ENCODE results near the gene PSME3IP1.

- TF ChIP-seq ZFP41 (tag by site-specific recombination; IDR thresholded peaks at IDR 0.05; ENCODE audit: borderline replicate concordance): no peak
- no peak for TF ChIP-seq KLF8 (tag by site-specific recombination; IDR thresholded peaks at IDR 0.05)
Measured at GRCh38 chr16:57131351-57131970, 54.4 kb downstream of the PSME3IP1 start.

Data from HEK293 (cell line).